SU-DHL-6 (cell line): Measurements from ENCODE around the gene HIPK2.

ENCODE experiments used
- CTCF ChIP-seq: fragments of 200-600 bp; sonication (generic); IDR thresholded peaks from one replicate; pipeline ENCODE4 v1.5.1; 2017; ENCODE audit warnings: antibody characterized with exemption, mild to moderate bottlenecking, low read length, moderate library complexity; ENCODE audit not compliant: insufficient read depth, poor library complexity, severe bottlenecking
- EZH2phosphoT487 ChIP-seq: fragments of 200-600 bp; sonication (generic), shearing (Covaris generic); conservative IDR thresholded peaks from 2 replicates; pipeline ENCODE4 v1.6.1; 2018; ENCODE audit warnings: mild to moderate bottlenecking, antibody characterized with exemption, low read length, moderate library complexity, mixed read lengths

- TF ChIP-seq CTCF, result no peak
- TF ChIP-seq EZH2phosphoT487, result no peak
These were observed 233.8 kb downstream of the HIPK2 start for GRCh38 chr7:139543801-139544603.
